H1 (cell line): ENCODE results near the gene MROH7. TPM values are rescaled to one million over a fixed set of nuclear protein-coding genes. Genes with fewer than 3 reads are reported as not detected.

ENCODE experiments used
- ATF2 ChIP-seq: IDR thresholded peaks from 2 replicates; pipeline ENCODE4 v1.6.1; 2012; ENCODE audit warnings: low read length, inconsistent platforms
- BCL11A ChIP-seq, 2 experiments: IDR thresholded peaks; one replicate each; pipeline ENCODE4 v1.6.1; 2011; ENCODE audit warnings: low read depth in 2 of 2, low read length in 2 of 2, mild to moderate bottlenecking in 2 of 2
- CBX5 ChIP-seq: fragments of 300-800, 300-1000 bp; sonication (generic); IDR thresholded peaks from 2 replicates; pipeline ENCODE4 v1.7.1; 2016; ENCODE audit warnings: antibody characterized with exemption, low read length, low read depth
- EZH2 ChIP-seq: fragments of 200-600 bp; sonication (generic); IDR thresholded peaks from 2 replicates; pipeline ENCODE4 v1.7.1; 2012; ENCODE audit warnings: low read depth, mild to moderate bottlenecking, moderate library complexity, low read length, inconsistent platforms; ENCODE audit not compliant: severe bottlenecking
- RXRA ChIP-seq: IDR thresholded peaks from 2 replicates; pipeline ENCODE4 v1.6.1; 2011; ENCODE audit warnings: low read depth, mild to moderate bottlenecking, low read length, moderate library complexity; ENCODE audit not compliant: insufficient read depth
- TEAD4 ChIP-seq: IDR thresholded peaks from 2 replicates; pipeline ENCODE4 v1.6.1; 2012; ENCODE audit warnings: low read depth, low read length, inconsistent platforms, mixed read lengths
- polyA plus RNA-seq, 7 experiments: library from polyadenylated mRNA; depleted of rRNA in 3 of 7; stranded (reverse) in 5 of 7; unstranded in 2 of 7; fragments of >200 nt in 5 of 7; fragments of 200-250 nt in 2 of 7; gene quantifications; 1 replicate in 5 of 7; 2 replicates in 1 of 7; 4 replicates in 1 of 7; pipeline versions ENCODE4 v1.2.1 to v1.2.3, GENCODE V29; 2011 to 2013; ENCODE audit warnings: missing spikeins in 2 of 7, mixed read lengths in 2 of 7
- total RNA-seq: library from RNA; stranded (reverse); fragmentation: NEBNext Ultra II Directional; extraction: Animal tissue kit (Norgen Biotek cat#: 25700); gene quantifications from 2 replicates; pipeline ENCODE4 v1.2.1, GENCODE V29; 2021
- TF ChIP-seq, protein P1 (sequence below): IDR thresholded peaks from 2 replicates; pipeline ENCODE4 v1.6.1; 2011; ENCODE audit warnings: low read depth, mild to moderate bottlenecking, low read length; ENCODE audit not compliant: insufficient read depth

MROH7 gene
- total and polyA plus RNA-seq, 2 of the 8 experiments (the other 6 are each of a cell fraction or from before 2014, with no cell fraction given) = 0.07 to 0.20 TPM

- TF ChIP-seq ATF2 = peak; percentile 36; the same call in 1 of the 2 replicates
- TF ChIP-seq CBX5 = no peak
- no peak for TF ChIP-seq BCL11A (IDR thresholded peaks at IDR 0.05; ENCODE audit: low read depth in 2 of 2, low read length in 2 of 2)
- no peak for TF ChIP-seq EZH2
- no peak for TF ChIP-seq RXRA
- TF ChIP-seq, protein P1, sequence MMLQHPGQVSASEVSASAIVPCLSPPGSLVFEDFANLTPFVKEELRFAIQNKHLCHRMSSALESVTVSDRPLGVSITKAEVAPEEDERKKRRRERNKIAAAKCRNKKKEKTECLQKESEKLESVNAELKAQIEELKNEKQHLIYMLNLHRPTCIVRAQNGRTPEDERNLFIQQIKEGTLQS = no peak
- TF ChIP-seq TEAD4 = peak; percentile 75
Observed at GRCh38 chr1:54671985-54672608, 30.5 kb downstream of the MROH7 start (continued).
